GM18909 (cell line): ENCODE measurements around the gene OR52E2.

Experiments
- ATAC-seq: cut with Tn5 transposase; IDR thresholded peaks from one replicate; pipeline ENCODE4 v1.9.1; 2021; ENCODE audit warnings: mild to moderate bottlenecking; ENCODE audit not compliant: unreplicated experiment, poor library complexity

The OR52E2 gene

GRCh38 chr11:5021996-5022395 lies 37.4 kb downstream of the OR52E2 start:
- no peak for ATAC-seq

- no peak for ATAC-seq
Observed at GRCh38 chr11:5013012-5013411, 46.4 kb downstream of the OR52E2 start.

- no peak for ATAC-seq
Observed at GRCh38 chr11:5011254-5011653, 48.2 kb downstream of the OR52E2 start.
